Measurements from ENCODE around the gene PITPNC1. TPM values are rescaled to one million over a fixed set of nuclear protein-coding genes. Genes with fewer than 3 reads are reported as not detected.
A peak's percentile ranks its signal among the peaks of the same experiment; 100 is the strongest.

Gene PITPNC1
- total and polyA plus RNA-seq, 2 experiments from 2014 or later = 5.8 to 7.3 TPM

- H4K20me1 ChIP-seq (ENCODE audit: insufficient read depth) = no peaks in the 10 kb centered on the region
- H3K27ac ChIP-seq = no peak overlapping the region
- no peak overlapping the region for H3K4me2 ChIP-seq (ENCODE audit: unreplicated experiment)
- no peak overlapping the region for H3K9ac ChIP-seq
- no peaks in the 10 kb centered on the region for H3F3A ChIP-seq (ENCODE audit: insufficient read depth)
- no peaks in the 10 kb centered on the region for H3K9me2 ChIP-seq (ENCODE audit: insufficient read depth)
- no peak overlapping the region for H2AFZ ChIP-seq
- TF ChIP-seq EZH2phosphoT487 (IDR thresholded peaks at IDR 0.05; ENCODE audit: insufficient read depth, low read depth) (no peak), EZH2 (IDR thresholded peaks at IDR 0.05; ENCODE audit: insufficient read depth, poor library complexity, severe bottlenecking) (no peak)
- no peaks in the 10 kb centered on the region for H3K79me2 ChIP-seq (ENCODE audit: insufficient read depth)
- peaks cover 5% of the 10 kb centered on the region; the same call in 1 of the 2 replicates for H3K36me3 ChIP-seq (ENCODE audit: low read depth)
- no peaks in the 10 kb centered on the region for H3K4me1 ChIP-seq (ENCODE audit: insufficient read depth)
- no peaks in the 10 kb centered on the region for H3K9me3 ChIP-seq (ENCODE audit: low read depth)
- no peak overlapping the region for H3K4me3 ChIP-seq
- 86 to 87% methylated on average over 13 of the region's 13 CpGs for WGBS, 2 experiments (ENCODE audit: low coverage in 1 of 2, low lambda C conversion rate in 2 of 2, missing lambda C conversion rate in 2 of 2)
- peak; percentile 5 for DNase-seq
- in situ Hi-C loops (cut with MboI) = no loop called here
- H3K27me3 ChIP-seq (replicated peaks; ENCODE audit: insufficient read depth) = no peaks in the 10 kb centered on the region
These were observed 259.9 kb downstream of the PITPNC1 start for GRCh38 chr17:67636834-67637520.

GRCh38 chr17:67637901-67638641 lies 261.0 kb downstream of the PITPNC1 start:
- no peaks in the 10 kb centered on the region for H3K36me3 ChIP-seq (ENCODE audit: low read depth)
- H3K4me3 ChIP-seq = no peak overlapping the region
- H3K4me1 ChIP-seq (ENCODE audit: insufficient read depth) = no peaks in the 10 kb centered on the region
- no peaks in the 10 kb centered on the region for H3K9me2 ChIP-seq (ENCODE audit: insufficient read depth)
- 95 to 98% methylated on average over 8 of the region's 8 CpGs for WGBS, 2 experiments (ENCODE audit: low coverage in 1 of 2, low lambda C conversion rate in 2 of 2, missing lambda C conversion rate in 2 of 2)
- no peak overlapping the region for H3K9ac ChIP-seq
- in situ Hi-C loops (cut with MboI) = no loop called here
- no peak for TF ChIP-seq EZH2phosphoT487 (IDR thresholded peaks at IDR 0.05; ENCODE audit: insufficient read depth, low read depth)
- no peak for TF ChIP-seq EZH2 (IDR thresholded peaks at IDR 0.05; ENCODE audit: insufficient read depth, poor library complexity, severe bottlenecking)
- no peak overlapping the region for H3K4me2 ChIP-seq (ENCODE audit: unreplicated experiment)
- no peak overlapping the region for H2AFZ ChIP-seq
- no peaks in the 10 kb centered on the region for H4K20me1 ChIP-seq (ENCODE audit: insufficient read depth)
- no peaks in the 10 kb centered on the region for H3K27me3 ChIP-seq (replicated peaks; ENCODE audit: insufficient read depth)
- no peaks in the 10 kb centered on the region for H3K9me3 ChIP-seq (ENCODE audit: low read depth)
- no peak overlapping the region for H3K27ac ChIP-seq
- no peaks in the 10 kb centered on the region for H3K79me2 ChIP-seq (ENCODE audit: insufficient read depth)
- DNase-seq = no peak
- H3F3A ChIP-seq (ENCODE audit: insufficient read depth) = no peaks in the 10 kb centered on the region

GRCh38 chr17:67638871-67639270 lies 261.8 kb downstream of the PITPNC1 start:
- Histone ChIP-seq H3K36me3 (ENCODE audit: low read depth) (no peaks in the 10 kb centered on the region), H3K4me3 (no peak overlapping the region), H3K27me3 (replicated peaks; ENCODE audit: insufficient read depth) (no peaks in the 10 kb centered on the region), H3K9ac (no peak overlapping the region), H3K79me2 (ENCODE audit: insufficient read depth) (no peaks in the 10 kb centered on the region), H3K9me2 (ENCODE audit: insufficient read depth) (no peaks in the 10 kb centered on the region), H3F3A (ENCODE audit: insufficient read depth) (no peaks in the 10 kb centered on the region), H3K4me2 (ENCODE audit: unreplicated experiment) (no peak overlapping the region), H3K9me3 (ENCODE audit: low read depth) (no peaks in the 10 kb centered on the region), H3K27ac (no peak overlapping the region), H2AFZ (no peak overlapping the region), H4K20me1 (ENCODE audit: insufficient read depth) (no peaks in the 10 kb centered on the region), H3K4me1 (ENCODE audit: insufficient read depth) (no peaks in the 10 kb centered on the region)
- TF ChIP-seq EZH2 (IDR thresholded peaks at IDR 0.05; ENCODE audit: insufficient read depth, poor library complexity, severe bottlenecking) = no peak
- TF ChIP-seq EZH2phosphoT487 (IDR thresholded peaks at IDR 0.05; ENCODE audit: insufficient read depth, low read depth) = no peak
- in situ Hi-C loops (cut with MboI) = no loop called here
- 75 to 80% methylated on average over 4 of the region's 4 CpGs for WGBS, 2 experiments (ENCODE audit: low coverage in 1 of 2, low lambda C conversion rate in 2 of 2, missing lambda C conversion rate in 2 of 2)
- no peak for DNase-seq

- no peaks in the 10 kb centered on the region for H3F3A ChIP-seq (ENCODE audit: insufficient read depth)
- no peak overlapping the region for H2AFZ ChIP-seq
- no peaks in the 10 kb centered on the region for H3K9me2 ChIP-seq (ENCODE audit: insufficient read depth)
- no peak overlapping the region for H3K9ac ChIP-seq
- in situ Hi-C loops (cut with MboI) = no loop called here
- H3K4me2 ChIP-seq (ENCODE audit: unreplicated experiment) = no peak overlapping the region
- no peak for DNase-seq
- H3K4me3 ChIP-seq = no peak overlapping the region
- 90 to 95% methylated on average over 4 of the region's 4 CpGs for WGBS, 2 experiments (ENCODE audit: low coverage in 1 of 2, low lambda C conversion rate in 2 of 2, missing lambda C conversion rate in 2 of 2)
- no peaks in the 10 kb centered on the region for H3K4me1 ChIP-seq (ENCODE audit: insufficient read depth)
- H3K79me2 ChIP-seq (ENCODE audit: insufficient read depth) = no peaks in the 10 kb centered on the region
- no peaks in the 10 kb centered on the region for H3K27me3 ChIP-seq (replicated peaks; ENCODE audit: insufficient read depth)
- no peaks in the 10 kb centered on the region for H4K20me1 ChIP-seq (ENCODE audit: insufficient read depth)
- H3K27ac ChIP-seq = no peak overlapping the region
- no peaks in the 10 kb centered on the region for H3K9me3 ChIP-seq (ENCODE audit: low read depth)
- H3K36me3 ChIP-seq (ENCODE audit: low read depth) = no peaks in the 10 kb centered on the region
- TF ChIP-seq EZH2 (IDR thresholded peaks at IDR 0.05; ENCODE audit: insufficient read depth, poor library complexity, severe bottlenecking) (no peak), EZH2phosphoT487 (IDR thresholded peaks at IDR 0.05; ENCODE audit: insufficient read depth, low read depth) (no peak)
These were observed 262.5 kb downstream of the PITPNC1 start for GRCh38 chr17:67639555-67639954.

Measured in GM23248 (cell line).